ENCODE data around the gene AP2A2. TPM values are rescaled to one million over a fixed set of nuclear protein-coding genes. Genes with fewer than 3 reads are reported as not detected.

Gene AP2A2
- total RNA-seq, 4 donors from 2014 or later: 70.5 to 130 (median 102) TPM

GRCh38 chr11:1049911-1050580, 124.4 kb downstream of the AP2A2 start:
- 71% methylated on average over 9 of the region's 18 CpGs; no CpG with 5 or more reads in 1 of the 2 donors for WGBS, 2 donors (ENCODE audit: low coverage in 1 of 2)
- no peak for TF ChIP-seq CTCF (IDR thresholded peaks at IDR 0.05)
- H3K27me3 ChIP-seq: peaks cover 57% of the 10 kb centered on the region
- in situ Hi-C loops (cut with MboI; ENCODE audit: low pct_ligation_motif_present in 1 of 4, low pct_unique_long_range_greater_than_20kb in 1 of 4, low sequenced_read_pairs in 3 of 4): loop anchor here in 3 of 4 donors (25.0 kb wide), 2 partner anchors 138 to 188 kb away; partner anchors contain the start of gene CHID1 (in 1 of the 3)
- H3K36me3 ChIP-seq: no peaks in the 10 kb centered on the region
- no peak overlapping the region for H3K27ac ChIP-seq
- H3K4me1 ChIP-seq: peaks cover 4 to 34% (median 19%) of the 10 kb centered on the region in 4 donors
- H3K4me3 ChIP-seq: no peak overlapping the region
- intact Hi-C loops (cut with DNase I; ENCODE audit: low total_unique reads): loop anchor here (10.0 kb wide), 1 partner anchor 195 kb away; no protein-coding TSS in a partner anchor
- no peak for DNase-seq
- no peaks in the 10 kb centered on the region for H3K9me3 ChIP-seq

GRCh38 chr11:1050581-1051355, 125.1 kb downstream of the AP2A2 start:
- peak; percentile 86 for DNase-seq
- TF ChIP-seq POLR2AphosphoS5 (IDR thresholded peaks at IDR 0.05) (peak in 1 of 3 donors; percentile 22), EP300 (IDR thresholded peaks at IDR 0.05; ENCODE audit: low read depth) (no peak), CTCF (IDR thresholded peaks at IDR 0.05) (peak; percentile 76 to 97 (median 92)), POLR2A (IDR thresholded peaks at IDR 0.05) (no peak)
- intact Hi-C loops (cut with DNase I; ENCODE audit: low total_unique reads): loop anchor here (10.0 kb wide), 1 partner anchor 196 kb away; no protein-coding TSS in a partner anchor
- WGBS, 2 donors (ENCODE audit: low coverage in 1 of 2): 45% methylated on average over 31 of the region's 39 CpGs; no CpG with 5 or more reads in 1 of the 2 donors
- H3K27me3 ChIP-seq: peaks cover 57% of the 10 kb centered on the region
- no peaks in the 10 kb centered on the region for H3K9me3 ChIP-seq
- no peak overlapping the region for H3K4me3 ChIP-seq
- peaks cover 8 to 41% (median 22%) of the 10 kb centered on the region in 4 donors for H3K4me1 ChIP-seq
- no peaks in the 10 kb centered on the region for H3K36me3 ChIP-seq
- in situ Hi-C loops (cut with MboI; ENCODE audit: low pct_ligation_motif_present in 1 of 4, low pct_unique_long_range_greater_than_20kb in 1 of 4, low sequenced_read_pairs in 3 of 4): no loop called here
- peak overlapping the region in 1 of 4 donors; percentile 90 for H3K27ac ChIP-seq

GRCh38 chr11:1051356-1052132, 125.9 kb downstream of the AP2A2 start:
- Histone ChIP-seq H3K36me3 (no peaks in the 10 kb centered on the region), H3K27me3 (peaks cover 57% of the 10 kb centered on the region), H3K4me1 (peaks cover 8 to 42% (median 22%) of the 10 kb centered on the region in 4 donors), H3K4me3 (no peak overlapping the region), H3K9me3 (no peaks in the 10 kb centered on the region), H3K27ac (peak overlapping the region in 1 of 4 donors; percentile 90)
- intact Hi-C loops (cut with DNase I; ENCODE audit: low total_unique reads): loop anchor here (10.0 kb wide), 1 partner anchor 197 kb away; no protein-coding TSS in a partner anchor
- DNase-seq: no peak
- 55% methylated on average over 15 of the region's 15 CpGs; no CpG with 5 or more reads in 1 of the 2 donors for WGBS, 2 donors (ENCODE audit: low coverage in 1 of 2)
- in situ Hi-C loops (cut with MboI; ENCODE audit: low pct_ligation_motif_present in 1 of 4, low pct_unique_long_range_greater_than_20kb in 1 of 4, low sequenced_read_pairs in 3 of 4): no loop called here
- TF ChIP-seq EP300 (IDR thresholded peaks at IDR 0.05; ENCODE audit: low read depth): no peak
- TF ChIP-seq CTCF (IDR thresholded peaks at IDR 0.05): no peak
- no peak for TF ChIP-seq POLR2A (IDR thresholded peaks at IDR 0.05)
- no peak for TF ChIP-seq POLR2AphosphoS5 (IDR thresholded peaks at IDR 0.05)
